ENCODE measurements around the gene DNASE1L1. TPM values are rescaled to one million over a fixed set of nuclear protein-coding genes. Genes with fewer than 3 reads are reported as not detected.
"Not testable (repeated sequence)": the region's sequence is repeated elsewhere in the genome, so short reads cannot be mapped to it uniquely, and the experiment has no call there.

DNASE1L1 gene
- polyA plus RNA-seq, 4 donors, result 17.0 to 27.4 (median 21.7) TPM

DNA sequence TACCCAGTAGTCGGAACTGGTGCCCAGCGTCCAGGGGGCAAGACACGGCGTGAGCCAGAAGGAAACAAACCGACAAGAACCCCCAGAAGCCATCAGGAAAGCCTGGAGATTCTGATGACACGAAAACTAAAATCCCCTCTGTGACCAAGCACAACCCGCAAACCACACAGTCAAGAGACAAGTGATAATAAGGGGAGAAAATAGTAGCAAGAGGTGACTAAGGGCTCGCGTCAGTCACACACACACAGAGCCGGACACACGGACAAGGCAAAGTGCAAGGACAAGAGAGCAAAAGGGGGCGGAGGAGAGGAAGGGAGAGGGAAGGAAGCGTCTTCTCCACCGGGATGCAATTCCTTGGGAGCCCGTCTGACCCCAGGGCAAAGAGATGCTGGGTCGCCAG, 20.4 kb downstream of the DNASE1L1 start:
- H3K4me3 ChIP-seq (ENCODE audit: low read depth in 1 of 3, low read length in 3 of 3); DNase-seq; H3K36me3 ChIP-seq (ENCODE audit: control insufficient read depth in 3 of 3, insufficient read depth in 2 of 3, low read depth in 1 of 3, low read length in 3 of 3); H3K9me3 ChIP-seq (ENCODE audit: control insufficient read depth in 2 of 2, insufficient read depth in 1 of 2, low read depth in 1 of 2, low read length in 1 of 2); H3K27me3 ChIP-seq (ENCODE audit: control insufficient read depth in 3 of 3, insufficient read depth in 3 of 3, low read length in 3 of 3); H3K4me1 ChIP-seq (ENCODE audit: control insufficient read depth in 3 of 3, insufficient read depth in 2 of 3, low read depth in 1 of 3, low read length in 2 of 3); H3K27ac ChIP-seq (ENCODE audit: low read depth in 1 of 3, low read length in 2 of 3); FAIRE-seq: not testable (repeated sequence)
- WGBS, 3 donors, result no CpG with 5 or more reads among the region's 16 CpGs

DNA sequence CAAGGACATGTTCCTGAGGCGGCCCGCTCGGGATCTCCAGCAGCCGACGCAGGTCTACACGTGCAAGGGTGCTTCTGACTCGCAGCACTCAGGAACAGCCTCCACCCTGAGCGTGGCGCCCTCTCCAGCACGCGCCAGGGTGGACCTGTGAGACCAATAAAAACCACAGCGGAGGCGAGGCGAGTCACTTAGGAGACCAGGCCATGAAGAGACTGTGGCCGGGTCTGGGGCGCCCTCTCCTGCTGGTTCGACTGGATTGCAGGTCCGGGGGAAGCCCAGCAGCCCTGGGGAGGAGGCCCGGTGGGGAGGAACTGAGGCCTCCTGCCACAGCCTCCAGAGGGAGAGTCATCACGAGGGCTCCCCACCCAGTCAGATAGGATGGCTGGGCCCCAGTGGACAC, 21.0 kb downstream of the DNASE1L1 start:
- not testable (repeated sequence) for H3K4me3 ChIP-seq (ENCODE audit: low read depth in 1 of 3, low read length in 3 of 3); H3K36me3 ChIP-seq (ENCODE audit: control insufficient read depth in 3 of 3, insufficient read depth in 2 of 3, low read depth in 1 of 3, low read length in 3 of 3); H3K27me3 ChIP-seq (ENCODE audit: control insufficient read depth in 3 of 3, insufficient read depth in 3 of 3, low read length in 3 of 3); H3K9me3 ChIP-seq (ENCODE audit: control insufficient read depth in 2 of 2, insufficient read depth in 1 of 2, low read depth in 1 of 2, low read length in 1 of 2); H3K4me1 ChIP-seq (ENCODE audit: control insufficient read depth in 3 of 3, insufficient read depth in 2 of 3, low read depth in 1 of 3, low read length in 2 of 3); FAIRE-seq; H3K27ac ChIP-seq (ENCODE audit: low read depth in 1 of 3, low read length in 2 of 3); DNase-seq
- no CpG with 5 or more reads among the region's 20 CpGs for WGBS, 3 donors

DNA sequence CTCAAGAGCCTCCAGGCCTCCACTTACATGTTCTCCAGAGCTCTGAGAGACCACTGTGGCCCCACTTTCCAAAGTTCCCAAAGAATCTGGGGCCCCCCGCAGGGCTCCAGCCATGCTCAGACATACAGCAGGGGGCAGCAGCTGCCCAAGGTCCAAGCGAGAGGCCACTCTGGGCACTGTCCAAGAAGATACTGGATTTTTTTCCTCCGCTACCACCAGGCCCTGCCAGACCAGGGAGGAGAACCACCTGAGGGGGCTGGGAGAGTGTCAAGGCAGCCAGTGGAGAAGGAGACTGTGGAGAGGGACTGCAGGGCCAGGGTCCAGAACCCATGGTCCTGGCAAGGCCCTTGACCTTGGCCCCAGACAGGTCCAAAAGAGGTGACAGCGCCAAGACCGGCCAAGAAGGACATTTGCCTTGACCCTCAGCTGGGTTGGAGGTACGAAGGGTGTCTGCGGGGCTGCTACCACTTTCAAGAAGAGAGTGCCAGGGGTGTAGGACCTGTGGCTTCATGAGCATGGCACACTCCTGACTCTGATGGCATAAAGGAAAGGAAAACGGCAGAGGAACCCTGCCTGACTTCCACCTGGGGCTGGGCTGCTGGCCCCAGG, 24.7 kb downstream of the DNASE1L1 start:
- Histone ChIP-seq H3K36me3 (ENCODE audit: control insufficient read depth in 3 of 3, insufficient read depth in 2 of 3, low read depth in 1 of 3, low read length in 3 of 3) (peaks cover 0 to 19% (median 0%) of the 10 kb centered on the region in 3 donors), H3K27ac (ENCODE audit: low read depth in 1 of 3, low read length in 2 of 3) (no peak overlapping the region), H3K27me3 (ENCODE audit: control insufficient read depth in 3 of 3, insufficient read depth in 3 of 3, low read length in 3 of 3) (no peaks in the 10 kb centered on the region), H3K4me1 (ENCODE audit: control insufficient read depth in 3 of 3, insufficient read depth in 2 of 3, low read depth in 1 of 3, low read length in 2 of 3) (no peaks in the 10 kb centered on the region), H3K9me3 (ENCODE audit: control insufficient read depth in 2 of 2, insufficient read depth in 1 of 2, low read depth in 1 of 2, low read length in 1 of 2) (no peaks in the 10 kb centered on the region), H3K4me3 (ENCODE audit: low read depth in 1 of 3, low read length in 3 of 3) (no peak overlapping the region)
- FAIRE-seq (no peak), DNase-seq (no peak)
- WGBS, 3 donors, result 63 to 71% (median 63%) methylated on average over 6 to 8 of the region's 8 CpGs

DNA sequence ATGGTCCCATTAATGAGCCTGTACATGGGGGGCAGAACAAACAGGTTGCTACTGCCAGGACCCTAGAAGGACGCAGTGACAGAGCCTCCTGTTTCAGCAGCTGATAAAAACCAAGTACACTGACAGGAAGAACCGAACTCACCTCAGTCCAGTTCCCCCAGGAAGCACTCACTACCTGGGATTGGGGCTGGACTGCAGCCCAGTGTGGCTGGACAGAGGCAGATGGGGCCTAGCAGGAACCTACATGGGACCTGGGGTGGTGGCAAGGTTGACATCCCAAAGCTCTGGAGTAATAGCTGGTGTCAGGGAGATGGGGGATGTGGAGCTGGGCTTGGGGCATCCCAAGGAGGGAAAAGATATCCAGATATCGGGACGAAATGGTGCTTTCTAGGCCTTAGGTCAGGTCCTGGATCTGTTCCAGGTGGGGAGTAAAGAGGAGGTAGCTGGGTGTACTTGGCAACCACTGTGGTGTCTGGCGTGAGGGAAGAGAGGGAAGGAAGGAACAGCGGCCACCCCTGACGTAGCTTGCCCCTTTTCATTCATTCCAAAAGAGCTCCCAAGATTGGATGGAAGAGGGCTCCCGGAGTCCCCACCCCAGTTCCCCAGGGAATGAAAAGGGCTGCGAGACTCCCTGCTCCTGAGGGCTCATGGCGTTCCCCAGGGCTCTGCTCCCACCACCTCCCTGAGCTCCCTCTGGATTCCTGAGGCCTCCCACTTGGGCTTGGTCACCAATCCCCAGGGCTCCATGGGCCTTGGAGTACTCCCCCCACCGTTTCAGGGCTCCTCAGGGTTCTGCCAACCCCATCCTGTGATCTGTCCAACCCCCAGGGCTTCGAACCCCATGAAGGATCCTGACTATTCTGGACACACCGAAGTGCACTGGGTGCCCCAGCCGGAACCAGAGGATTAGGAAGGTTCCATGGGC, 25.4 kb downstream of the DNASE1L1 start:
- 62 to 71% (median 67%) methylated on average over 11 to 14 of the region's 14 CpGs for WGBS, 3 donors
- DNase-seq, result no peak
- no peaks in the 10 kb centered on the region for H3K27me3 ChIP-seq (ENCODE audit: control insufficient read depth in 3 of 3, insufficient read depth in 3 of 3, low read length in 3 of 3)
- no peaks in the 10 kb centered on the region for H3K4me1 ChIP-seq (ENCODE audit: control insufficient read depth in 3 of 3, insufficient read depth in 2 of 3, low read depth in 1 of 3, low read length in 2 of 3)
- FAIRE-seq, result no peak
- no peak overlapping the region for H3K27ac ChIP-seq (ENCODE audit: low read depth in 1 of 3, low read length in 2 of 3)
- H3K9me3 ChIP-seq (ENCODE audit: control insufficient read depth in 2 of 2, insufficient read depth in 1 of 2, low read depth in 1 of 2, low read length in 1 of 2), result no peaks in the 10 kb centered on the region
- peaks cover 0 to 19% (median 0%) of the 10 kb centered on the region in 3 donors for H3K36me3 ChIP-seq (ENCODE audit: control insufficient read depth in 3 of 3, insufficient read depth in 2 of 3, low read depth in 1 of 3, low read length in 3 of 3)
- no peak overlapping the region for H3K4me3 ChIP-seq (ENCODE audit: low read depth in 1 of 3, low read length in 3 of 3)

DNA sequence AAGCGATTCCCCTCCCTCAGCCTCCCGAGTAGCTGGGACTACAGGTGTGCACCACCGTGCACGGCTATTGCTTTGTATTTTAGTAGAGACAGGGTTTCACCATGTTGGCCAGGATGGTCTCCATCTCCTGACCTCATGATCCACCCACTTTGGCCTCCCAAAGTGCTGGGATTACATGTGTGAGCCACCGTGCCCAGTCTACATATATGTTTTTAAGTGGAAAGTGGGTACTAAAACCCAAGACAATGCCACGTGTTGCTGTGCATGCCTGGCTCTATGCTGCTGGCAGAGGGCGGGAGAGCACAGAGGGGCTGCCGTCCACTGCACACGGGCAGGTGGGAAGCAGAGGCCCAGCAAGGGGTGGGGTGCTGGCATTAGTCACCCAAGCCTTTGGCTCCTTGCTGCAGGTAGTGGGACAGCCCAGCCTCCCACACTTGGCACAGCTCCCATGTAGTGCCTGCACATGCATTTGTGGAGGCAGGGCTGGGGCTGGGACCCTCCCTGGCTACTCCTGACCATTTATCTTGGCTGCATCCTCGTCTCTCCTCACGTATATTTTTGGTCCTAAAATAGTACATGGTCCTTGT, 26.5 kb downstream of the DNASE1L1 start:
- no peaks in the 10 kb centered on the region for H3K27me3 ChIP-seq (ENCODE audit: control insufficient read depth in 3 of 3, insufficient read depth in 3 of 3, low read length in 3 of 3)
- 70 to 81% (median 76%) methylated on average over 10 to 11 of the region's 11 CpGs for WGBS, 3 donors
- DNase-seq (no peak), FAIRE-seq (no peak)
- no peaks in the 10 kb centered on the region for H3K9me3 ChIP-seq (ENCODE audit: control insufficient read depth in 2 of 2, insufficient read depth in 1 of 2, low read depth in 1 of 2, low read length in 1 of 2)
- H3K27ac ChIP-seq (ENCODE audit: low read depth in 1 of 3, low read length in 2 of 3), result no peak overlapping the region
- peaks cover 0 to 3% (median 0%) of the 10 kb centered on the region in 3 donors for H3K4me1 ChIP-seq (ENCODE audit: control insufficient read depth in 3 of 3, insufficient read depth in 2 of 3, low read depth in 1 of 3, low read length in 2 of 3)
- H3K4me3 ChIP-seq (ENCODE audit: low read depth in 1 of 3, low read length in 3 of 3), result no peak overlapping the region
- H3K36me3 ChIP-seq (ENCODE audit: control insufficient read depth in 3 of 3, insufficient read depth in 2 of 3, low read depth in 1 of 3, low read length in 3 of 3), result peaks cover 0 to 19% (median 0%) of the 10 kb centered on the region in 3 donors

DNA sequence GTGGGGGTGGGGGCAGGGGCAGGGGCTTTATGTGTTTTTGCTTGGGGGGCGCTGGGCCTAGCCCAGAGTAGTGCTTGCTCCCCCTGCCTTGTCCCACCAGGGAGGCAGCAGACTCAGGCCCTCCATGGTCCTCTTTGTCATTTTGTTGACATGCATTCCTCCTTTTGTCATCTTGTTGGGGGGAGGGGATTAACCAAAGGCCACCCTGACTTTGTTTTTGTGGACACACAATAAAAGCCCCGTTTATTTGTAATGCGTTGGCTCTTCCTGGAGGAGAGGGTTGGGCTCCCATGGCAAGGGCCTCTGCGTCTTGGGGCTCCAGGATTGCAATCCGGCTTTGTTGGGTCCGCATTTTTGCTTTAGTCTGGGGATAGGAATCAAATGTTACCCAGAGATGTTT, 27.8 kb downstream of the DNASE1L1 start:
- H3K4me3 ChIP-seq (ENCODE audit: low read depth in 1 of 3, low read length in 3 of 3), result no peak overlapping the region
- H3K27me3 ChIP-seq (ENCODE audit: control insufficient read depth in 3 of 3, insufficient read depth in 3 of 3, low read length in 3 of 3), result no peaks in the 10 kb centered on the region
- 66 to 81% (median 78%) methylated on average over 6 of the region's 6 CpGs for WGBS, 3 donors
- H3K9me3 ChIP-seq (ENCODE audit: control insufficient read depth in 2 of 2, insufficient read depth in 1 of 2, low read depth in 1 of 2, low read length in 1 of 2), result no peaks in the 10 kb centered on the region
- DNase-seq (no peak), FAIRE-seq (no peak)
- H3K4me1 ChIP-seq (ENCODE audit: control insufficient read depth in 3 of 3, insufficient read depth in 2 of 3, low read depth in 1 of 3, low read length in 2 of 3), result peaks cover 0 to 3% (median 0%) of the 10 kb centered on the region in 3 donors
- peaks cover 0 to 19% (median 0%) of the 10 kb centered on the region in 3 donors for H3K36me3 ChIP-seq (ENCODE audit: control insufficient read depth in 3 of 3, insufficient read depth in 2 of 3, low read depth in 1 of 3, low read length in 3 of 3)
- H3K27ac ChIP-seq (ENCODE audit: low read depth in 1 of 3, low read length in 2 of 3), result no peak overlapping the region

DNA sequence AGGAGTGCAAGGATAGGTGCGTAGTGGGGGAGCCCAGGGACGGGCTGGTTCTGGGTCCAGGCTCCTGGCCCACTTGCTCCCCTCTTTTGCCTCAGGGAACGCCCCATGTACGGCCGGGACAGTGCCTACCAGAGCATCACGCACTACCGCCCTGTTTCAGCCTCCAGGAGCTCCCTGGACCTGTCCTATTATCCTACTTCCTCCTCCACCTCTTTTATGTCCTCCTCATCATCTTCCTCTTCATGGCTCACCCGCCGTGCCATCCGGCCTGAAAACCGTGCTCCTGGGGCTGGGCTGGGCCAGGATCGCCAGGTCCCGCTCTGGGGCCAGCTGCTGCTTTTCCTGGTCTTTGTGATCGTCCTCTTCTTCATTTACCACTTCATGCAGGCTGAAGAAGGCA, 28.3 kb downstream of the DNASE1L1 start:
- H3K4me3 ChIP-seq (ENCODE audit: low read depth in 1 of 3, low read length in 3 of 3), result no peak overlapping the region
- DNase-seq, result no peak
- 82 to 85% (median 85%) methylated on average over 10 to 14 of the region's 14 CpGs for WGBS, 3 donors

DNA sequence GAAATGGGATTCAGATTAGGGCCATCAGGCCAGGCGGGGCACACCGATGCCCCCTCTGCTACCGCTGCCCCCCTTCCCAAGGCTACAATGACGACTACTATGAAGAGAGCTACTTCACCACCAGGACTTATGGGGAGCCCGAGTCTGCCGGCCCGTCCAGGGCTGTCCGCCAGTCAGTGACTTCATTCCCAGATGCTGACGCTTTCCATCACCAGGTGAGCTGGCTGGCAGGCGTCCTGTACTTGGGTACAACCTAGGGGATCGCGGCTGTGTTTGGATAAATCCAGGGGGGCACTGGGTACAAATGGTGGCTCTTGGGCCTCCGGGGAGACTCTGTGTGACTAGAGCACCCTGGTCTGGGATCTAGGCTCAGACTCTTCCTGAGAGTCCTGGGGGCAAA, 28.9 kb downstream of the DNASE1L1 start:
- Histone ChIP-seq H3K9me3 (ENCODE audit: control insufficient read depth in 2 of 2, insufficient read depth in 1 of 2, low read depth in 1 of 2, low read length in 1 of 2) (no peaks in the 10 kb centered on the region), H3K27ac (ENCODE audit: low read depth in 1 of 3, low read length in 2 of 3) (peak overlapping the region in 2 of 3 donors; percentile 89 to 98), H3K4me3 (ENCODE audit: low read depth in 1 of 3, low read length in 3 of 3) (peak overlapping the region; percentile 65 to 82 (median 80)), H3K27me3 (ENCODE audit: control insufficient read depth in 3 of 3, insufficient read depth in 3 of 3, low read length in 3 of 3) (peaks cover 0 to under 1% (median 0%) of the 10 kb centered on the region in 3 donors), H3K36me3 (ENCODE audit: control insufficient read depth in 3 of 3, insufficient read depth in 2 of 3, low read depth in 1 of 3, low read length in 3 of 3) (peaks cover 0 to 19% (median 0%) of the 10 kb centered on the region in 3 donors), H3K4me1 (ENCODE audit: control insufficient read depth in 3 of 3, insufficient read depth in 2 of 3, low read depth in 1 of 3, low read length in 2 of 3) (peaks cover 0 to 3% (median 0%) of the 10 kb centered on the region in 3 donors)
- FAIRE-seq (no peak), DNase-seq (no peak)
- WGBS, 3 donors, result 29 to 51% (median 36%) methylated on average over 8 to 13 of the region's 13 CpGs

More for the DNA sequence above, 28.3 kb downstream of the DNASE1L1 start:
- Histone ChIP-seq H3K9me3 (ENCODE audit: control insufficient read depth in 2 of 2, insufficient read depth in 1 of 2, low read depth in 1 of 2, low read length in 1 of 2) (no peaks in the 10 kb centered on the region), H3K27me3 (ENCODE audit: control insufficient read depth in 3 of 3, insufficient read depth in 3 of 3, low read length in 3 of 3) (no peaks in the 10 kb centered on the region), H3K36me3 (ENCODE audit: control insufficient read depth in 3 of 3, insufficient read depth in 2 of 3, low read depth in 1 of 3, low read length in 3 of 3) (peaks cover 0 to 19% (median 0%) of the 10 kb centered on the region in 3 donors), H3K27ac (ENCODE audit: low read depth in 1 of 3, low read length in 2 of 3) (peak overlapping the region in 1 of 3 donors; percentile 98), H3K4me1 (ENCODE audit: control insufficient read depth in 3 of 3, insufficient read depth in 2 of 3, low read depth in 1 of 3, low read length in 2 of 3) (peaks cover 0 to 3% (median 0%) of the 10 kb centered on the region in 3 donors)
- no peak for FAIRE-seq

Measured in small intestine (tissue), 7 donors.